Measurements from ENCODE around the gene MOAP1.
"Not testable (repeated sequence)": the region's sequence is repeated elsewhere in the genome, so short reads cannot be mapped to it uniquely, and the experiment has no call there.

GRCh38 chr14:93174731-93175130 lies 10.0 kb downstream of the MOAP1 start:
- TF ChIP-seq POLR2A (IDR thresholded peaks at IDR 0.05; ENCODE audit: low read depth, low read length); TAF1 (IDR thresholded peaks at IDR 0.05; ENCODE audit: borderline replicate concordance, low read depth, low read length); POLR2AphosphoS5 (IDR thresholded peaks at IDR 0.05; ENCODE audit: low read depth, low read length): not testable (repeated sequence)
